Endothelial cell (in vitro differentiated cells): ENCODE measurements around the gene MAPKBP1. TPM values are rescaled to one million over a fixed set of nuclear protein-coding genes. Genes with fewer than 3 reads are reported as not detected.

Experiments
- DNase-seq: peaks from one replicate; pipeline ENCODE4 v3.0.0; 2021; ENCODE audit warnings: low spot score
- H3K27ac Mint-ChIP-seq: one replicate; pipeline ENCODE4 v1.8.0; 2021; ENCODE audit warnings: mixed read lengths, inconsistent platforms; ENCODE audit not compliant: unreplicated experiment
- H3K27me3 Mint-ChIP-seq: one replicate; pipeline ENCODE4 v1.8.0; 2021; ENCODE audit warnings: mild to moderate bottlenecking, moderate library complexity, mixed read lengths, inconsistent platforms; ENCODE audit not compliant: unreplicated experiment
- H3K36me3 Mint-ChIP-seq: one replicate; pipeline ENCODE4 v1.8.0; 2021; ENCODE audit warnings: mild to moderate bottlenecking, low read depth, mixed read lengths, inconsistent platforms; ENCODE audit not compliant: unreplicated experiment
- H3K4me1 Mint-ChIP-seq: one replicate; pipeline ENCODE4 v1.8.0; 2021; ENCODE audit warnings: mild to moderate bottlenecking, mixed read lengths, inconsistent platforms; ENCODE audit not compliant: unreplicated experiment
- H3K4me3 Mint-ChIP-seq: one replicate; pipeline ENCODE4 v1.8.0; 2021; ENCODE audit warnings: mild to moderate bottlenecking, mixed read lengths, inconsistent platforms; ENCODE audit not compliant: unreplicated experiment
- H3K9me3 Mint-ChIP-seq: one replicate; pipeline ENCODE4 v1.8.0; 2021; ENCODE audit warnings: mixed read lengths, inconsistent platforms; ENCODE audit not compliant: unreplicated experiment
- total RNA-seq: library from RNA; stranded (reverse); fragmentation: NEBNext Ultra II Directional; extraction: Animal tissue kit (Norgen Biotek cat#: 25700); gene quantifications from one replicate; pipeline ENCODE4 v1.2.1, GENCODE V29; 2021; ENCODE audit not compliant: unreplicated experiment
- TF ChIP-seq, protein P1 (sequence below): fragments of 200-600 bp; sonication (generic); IDR thresholded peaks from one replicate; pipeline ENCODE4 v1.5.0; 2021; ENCODE audit warnings: antibody characterized with exemption; ENCODE audit not compliant: unreplicated experiment

MAPKBP1 gene
- total RNA-seq, 1 donor from 2014 or later = 36.2 TPM

DNA sequence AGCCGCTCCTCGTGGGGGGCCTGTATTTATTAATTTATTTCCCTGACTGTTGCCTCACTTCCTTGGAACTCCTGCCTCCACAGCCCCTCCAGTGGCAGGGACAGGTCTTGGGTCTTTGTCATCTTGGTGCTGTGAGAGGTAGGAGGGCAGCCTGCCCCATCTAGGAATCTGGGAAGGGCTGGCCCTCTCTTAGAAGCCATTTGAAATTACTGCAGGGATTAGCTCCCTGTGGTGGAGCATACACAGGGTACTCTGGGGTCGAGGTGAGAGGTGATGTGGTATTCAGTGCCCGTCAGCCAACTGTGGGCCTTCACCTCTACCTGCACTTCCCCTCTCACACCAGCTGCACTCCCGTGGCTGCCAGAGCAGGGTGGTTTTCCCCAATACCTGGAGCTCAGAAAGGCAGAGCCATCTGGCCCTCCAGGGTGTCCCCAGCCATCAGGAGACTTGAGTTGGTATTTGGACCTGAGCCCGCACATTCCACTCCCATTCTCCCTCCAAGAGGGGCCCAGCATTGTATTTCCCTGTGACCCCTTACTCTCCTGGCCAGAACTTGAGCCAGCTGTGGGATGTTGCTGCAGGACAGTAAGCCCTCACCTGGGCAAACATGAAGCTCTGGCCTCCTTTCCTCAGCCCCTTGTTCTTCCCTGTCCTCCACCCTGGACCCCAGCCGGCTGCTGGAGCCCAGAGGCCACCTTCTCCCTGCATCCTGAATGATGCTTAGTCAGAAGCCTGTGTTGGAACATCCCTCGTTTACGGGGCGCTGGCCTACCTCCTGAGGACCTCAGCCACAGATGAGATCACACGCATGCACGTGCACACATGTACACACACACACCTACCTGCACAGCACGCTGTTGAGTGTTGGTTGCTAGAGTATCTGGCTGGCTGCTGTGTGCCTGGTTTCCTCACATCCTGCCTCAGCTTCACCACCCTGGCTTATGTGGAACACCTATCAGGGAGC is 51.6 kb downstream of the MAPKBP1 start:
- no peak for DNase-seq
- Mint-ChIP-seq H3K27ac (peak overlapping the region; percentile 59), H3K27me3 (peaks cover 12% of the 10 kb centered on the region)

GRCh38 chr15:41827290-41827879 is 53.1 kb downstream of the MAPKBP1 start:
- DNase-seq = no peak
- Mint-ChIP-seq H3K27me3 (peaks cover 9% of the 10 kb centered on the region), H3K4me3 (peak overlapping the region; percentile 91), H3K9me3 (no peaks in the 10 kb centered on the region), H3K4me1 (peaks cover 18% of the 10 kb centered on the region), H3K27ac (no peak overlapping the region), H3K36me3 (peaks cover 28% of the 10 kb centered on the region)
- TF ChIP-seq, protein P1, sequence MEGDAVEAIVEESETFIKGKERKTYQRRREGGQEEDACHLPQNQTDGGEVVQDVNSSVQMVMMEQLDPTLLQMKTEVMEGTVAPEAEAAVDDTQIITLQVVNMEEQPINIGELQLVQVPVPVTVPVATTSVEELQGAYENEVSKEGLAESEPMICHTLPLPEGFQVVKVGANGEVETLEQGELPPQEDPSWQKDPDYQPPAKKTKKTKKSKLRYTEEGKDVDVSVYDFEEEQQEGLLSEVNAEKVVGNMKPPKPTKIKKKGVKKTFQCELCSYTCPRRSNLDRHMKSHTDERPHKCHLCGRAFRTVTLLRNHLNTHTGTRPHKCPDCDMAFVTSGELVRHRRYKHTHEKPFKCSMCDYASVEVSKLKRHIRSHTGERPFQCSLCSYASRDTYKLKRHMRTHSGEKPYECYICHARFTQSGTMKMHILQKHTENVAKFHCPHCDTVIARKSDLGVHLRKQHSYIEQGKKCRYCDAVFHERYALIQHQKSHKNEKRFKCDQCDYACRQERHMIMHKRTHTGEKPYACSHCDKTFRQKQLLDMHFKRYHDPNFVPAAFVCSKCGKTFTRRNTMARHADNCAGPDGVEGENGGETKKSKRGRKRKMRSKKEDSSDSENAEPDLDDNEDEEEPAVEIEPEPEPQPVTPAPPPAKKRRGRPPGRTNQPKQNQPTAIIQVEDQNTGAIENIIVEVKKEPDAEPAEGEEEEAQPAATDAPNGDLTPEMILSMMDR = no peak

More for the DNA sequence above, 51.6 kb downstream of the MAPKBP1 start:
- Mint-ChIP-seq H3K4me3 (no peak overlapping the region), H3K9me3 (no peaks in the 10 kb centered on the region), H3K36me3 (peaks cover 33% of the 10 kb centered on the region), H3K4me1 (peaks cover 18% of the 10 kb centered on the region)
- TF ChIP-seq, protein P1 = no peak

DNA sequence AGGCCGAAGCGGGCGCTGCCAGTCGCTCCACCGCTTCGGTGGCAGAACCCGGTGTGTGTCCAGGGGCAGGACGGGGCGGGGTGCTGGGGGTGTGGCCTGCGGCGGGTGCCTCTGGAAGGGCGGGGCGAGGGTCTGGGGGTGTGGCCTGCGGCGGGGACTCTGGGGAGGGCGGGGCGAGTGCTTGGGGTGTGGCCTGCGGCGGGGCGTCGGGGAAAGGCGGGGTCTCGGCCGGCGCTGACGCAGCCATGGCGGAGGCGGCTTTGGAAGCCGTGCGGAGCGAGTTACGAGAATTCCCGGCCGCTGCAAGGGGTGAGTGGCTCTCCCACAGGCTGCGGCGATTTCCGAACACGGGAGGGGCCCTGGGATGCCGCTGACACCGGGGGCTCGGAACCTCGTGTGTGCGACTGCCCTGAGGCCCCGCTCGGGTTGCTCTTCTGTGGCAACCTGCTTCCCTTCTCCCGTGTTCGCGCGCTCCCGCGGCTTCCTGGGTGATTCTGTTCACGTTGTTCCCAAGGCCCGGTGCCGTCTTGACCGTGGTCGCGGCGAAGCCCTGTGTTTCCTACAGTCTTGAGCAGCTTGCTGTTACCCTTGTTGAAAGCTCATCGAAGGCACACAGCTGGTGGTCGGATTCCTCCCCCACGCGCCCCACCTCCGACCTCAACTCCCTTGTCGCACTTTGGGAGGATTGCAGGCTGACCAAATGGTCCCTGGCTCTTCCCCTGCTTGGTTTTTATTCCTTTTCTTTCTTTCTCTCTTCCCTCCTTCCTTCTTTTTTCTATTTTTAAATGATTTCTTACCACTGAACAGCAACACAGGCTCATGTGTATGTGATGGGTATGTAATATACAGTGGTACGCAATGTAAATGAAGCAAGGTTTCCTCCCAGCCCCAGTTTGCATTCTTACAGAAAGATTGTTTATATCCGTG is 53.9 kb downstream of the MAPKBP1 start, which contains the start of gene JMJD7:
Gene JMJD7, plus strand, starts transcription at position 213 of the 927 bp plus-strand sequence. Its CDS starts 33 bp downstream, at position 246.
- peaks cover 23% of the 10 kb centered on the region for H3K4me1 Mint-ChIP-seq

GRCh38 chr15:41828807-41829141 is 54.5 kb downstream of the MAPKBP1 start:
- H3K27ac Mint-ChIP-seq = peak overlapping the region; percentile 0
- H3K9me3 Mint-ChIP-seq = no peaks in the 10 kb centered on the region
- DNase-seq = no peak
- H3K4me3 Mint-ChIP-seq = peak overlapping the region; percentile 91
- H3K36me3 Mint-ChIP-seq = peaks cover 32% of the 10 kb centered on the region
- peaks cover 17% of the 10 kb centered on the region for H3K27me3 Mint-ChIP-seq
- H3K4me1 Mint-ChIP-seq = peaks cover 23% of the 10 kb centered on the region
- TF ChIP-seq, protein P1 = no peak

More for the DNA sequence above, 53.9 kb downstream of the MAPKBP1 start, which contains the start of gene JMJD7:
- TF ChIP-seq, protein P1 = no peak
- no peaks in the 10 kb centered on the region for H3K9me3 Mint-ChIP-seq
- peak within 1 kb of the TSS; percentile 0 for H3K27ac Mint-ChIP-seq
- H3K4me3 Mint-ChIP-seq = peak within 1 kb of the TSS; percentile 91
- peak; percentile 96 for DNase-seq
- peaks cover 30% of the 10 kb centered on the region for H3K36me3 Mint-ChIP-seq
- peaks cover 16% of the 10 kb centered on the region for H3K27me3 Mint-ChIP-seq
